GM23248 (cell line): Measurements from ENCODE around the gene USP17L27.
"Not testable (repeated sequence)": the region's sequence is repeated elsewhere in the genome, so short reads cannot be mapped to it uniquely, and the experiment has no call there.

Experiments
- EZH2 ChIP-seq: fragments of 200-600 bp; sonication (generic); IDR thresholded peaks from 2 replicates; pipeline ENCODE4 v1.6.1; 2018; ENCODE audit warnings: antibody characterized with exemption, mild to moderate bottlenecking; ENCODE audit not compliant: insufficient read depth, poor library complexity, severe bottlenecking
- EZH2phosphoT487 ChIP-seq: fragments of 200-600 bp; sonication (generic); IDR thresholded peaks from 2 replicates; pipeline ENCODE4 v1.6.1; 2018; ENCODE audit warnings: antibody characterized with exemption, moderate library complexity, mild to moderate bottlenecking, low read depth; ENCODE audit not compliant: insufficient read depth

- TF ChIP-seq EZH2, EZH2phosphoT487: not testable (repeated sequence)
These were observed 19.1 kb upstream of the USP17L27 start, which contains the start of gene USP17L24 for GRCh38 chr4:9324865-9325264.
